Astrocyte of the spinal cord (primary cell): ENCODE measurements around the gene PKDREJ.

Source experiments
- DNase-seq: peaks from one replicate; pipeline ENCODE4 v3.0.0; 2011; ENCODE audit warnings: low read depth, low spot score
- H3K4me3 ChIP-seq: 2 replicates; pipeline ENCODE4 v1.5.1; 2011; ENCODE audit warnings: low read depth, mild to moderate bottlenecking, low read length, moderate library complexity
- CTCF ChIP-seq: IDR thresholded peaks from 2 replicates; pipeline ENCODE4 v1.5.1; 2012; ENCODE audit warnings: low read depth, mild to moderate bottlenecking, low read length, inconsistent platforms
- in situ Hi-C: cut with HindIII; loops from 2 replicates; pipeline ENCODE4 v1.10.0; 2017; ENCODE audit warnings: low sequenced_read_pairs

PKDREJ gene

GRCh38 chr22:46225631-46226030 is 37.5 kb downstream of the PKDREJ start:
- in situ Hi-C loops, result no loop called here
- DNase-seq, result no peak
- no peak for TF ChIP-seq CTCF
- no peak overlapping the region for H3K4me3 ChIP-seq

GRCh38 chr22:46224898-46225290 is 38.2 kb downstream of the PKDREJ start:
- no peak overlapping the region for H3K4me3 ChIP-seq
- DNase-seq, result no peak
- TF ChIP-seq CTCF, result no peak
- in situ Hi-C loops, result no loop called here

GRCh38 chr22:46224044-46224897 is 38.9 kb downstream of the PKDREJ start:
- no peak for DNase-seq
- in situ Hi-C loops, result no loop called here
- TF ChIP-seq CTCF, result no peak
- H3K4me3 ChIP-seq, result no peak overlapping the region

GRCh38 chr22:46220921-46221320 is 42.2 kb downstream of the PKDREJ start:
- in situ Hi-C loops, result no loop called here
- no peak overlapping the region for H3K4me3 ChIP-seq
- TF ChIP-seq CTCF, result no peak
- DNase-seq, result no peak

GRCh38 chr22:46219636-46220035 is 43.5 kb downstream of the PKDREJ start:
- TF ChIP-seq CTCF, result no peak
- H3K4me3 ChIP-seq, result no peak overlapping the region
- DNase-seq, result no peak
- in situ Hi-C loops, result no loop called here

- no peak for TF ChIP-seq CTCF
- in situ Hi-C loops, result no loop called here
Measured at GRCh38 chr22:46214616-46215015, 48.5 kb downstream of the PKDREJ start.

More at GRCh38 chr22:46214616-46215015, 48.5 kb downstream of the PKDREJ start:
- DNase-seq, result no peak
- no peak overlapping the region for H3K4me3 ChIP-seq
